Gastroesophageal sphincter (tissue), 4 donors: Measurements from ENCODE around the gene HLCS. TPM values are rescaled to one million over a fixed set of nuclear protein-coding genes. Genes with fewer than 3 reads are reported as not detected.

Experiments used
- ATAC-seq: fragments of 150-250 bp; one replicate; pipeline ENCODE4 v1.9.1; 2016; ENCODE audit warnings: mild to moderate bottlenecking, moderate library complexity
- H3K27ac ChIP-seq, 4 donors: fragments of 200-600 bp; sonication (generic) in 3 of 4; 1 replicate in 3 of 4; 2 replicates in 1 of 4; pipeline ENCODE4 v1.5.1; 2016 to 2019
- H3K27me3 ChIP-seq: fragments of 200-600 bp; sonication (generic); one replicate; pipeline ENCODE4 v1.5.1; 2019
- H3K36me3 ChIP-seq, 2 donors: fragments of 200-600 bp; sonication (generic); one replicate each; pipeline ENCODE4 v1.5.1; 2019; ENCODE audit warnings: control low read depth in 1 of 2
- H3K4me1 ChIP-seq, 3 donors: fragments of 200-600 bp; sonication (generic); 1 replicate in 2 of 3; 2 replicates in 1 of 3; pipeline ENCODE4 v1.5.1; 2016 to 2019; ENCODE audit warnings: control low read depth in 2 of 3
- H3K4me3 ChIP-seq, 2 donors: fragments of 200-600 bp; sonication (generic); one replicate each; pipeline ENCODE4 v1.5.1; 2019; ENCODE audit warnings: mild to moderate bottlenecking in 1 of 2, moderate library complexity in 1 of 2
- H3K9me3 ChIP-seq, 3 donors: fragments of 200-600 bp; sonication (generic); one replicate each; pipeline ENCODE4 v1.5.1; 2017 to 2019; ENCODE audit warnings: control low read depth in 2 of 3
- EP300 ChIP-seq: sonication (generic); formaldehyde crosslinking; IDR thresholded peaks from one replicate; pipeline ENCODE4 v1.6.1; 2017; ENCODE audit warnings: antibody characterized with exemption, mild to moderate bottlenecking
- POLR2A ChIP-seq, 2 donors: fragments of 450-650 bp; IDR thresholded peaks; one replicate each; pipeline ENCODE4 v1.6.1; 2017; ENCODE audit warnings: antibody characterized with exemption in 2 of 2, mild to moderate bottlenecking in 2 of 2, moderate library complexity in 1 of 2
- POLR2AphosphoS5 ChIP-seq: sonication (generic); formaldehyde crosslinking; IDR thresholded peaks from one replicate; pipeline ENCODE4 v1.6.1; 2017; ENCODE audit warnings: antibody characterized with exemption
- WGBS, 2 donors: methylation state at CpG; one replicate each; pipeline ENCODE4 v1.1.5; 2018; ENCODE audit warnings: low coverage in 1 of 2; 5-methylcytosine and 5-hydroxymethylcytosine counted together
- total RNA-seq, 4 donors: library from RNA; depleted of rRNA; stranded (reverse); fragments of >200 nt; gene quantifications; one replicate each; pipeline ENCODE4 v1.1.0, GENCODE V29; 2016
- TF ChIP-seq, protein P1 (sequence below), 4 experiments: fragments of 200-600 bp in 2 of 4; fragments of 450-650 bp in 2 of 4; sonication (generic) in 1 of 4; IDR thresholded peaks; one replicate each; pipeline ENCODE4 v1.5.1; 2017 to 2019; ENCODE audit warnings: antibody characterized with exemption in 4 of 4, mild to moderate bottlenecking in 2 of 4, moderate library complexity in 2 of 4

HLCS gene
- total RNA-seq, 4 donors from 2014 or later, result 14.4 to 33.3 (median 24.9) TPM

- ATAC-seq, result no peak
- 94% methylated on average over 7 of the region's 8 CpGs; no CpG with 5 or more reads in 1 of the 2 donors for WGBS, 2 donors
- no peak overlapping the region for H3K4me3 ChIP-seq
- no peak overlapping the region for H3K27ac ChIP-seq
- peaks cover 0 to 3% of the 10 kb centered on the region in 2 donors for H3K36me3 ChIP-seq
- H3K27me3 ChIP-seq, result no peaks in the 10 kb centered on the region
- TF ChIP-seq EP300 (no peak), POLR2A (IDR thresholded peaks at IDR 0.05) (no peak), POLR2AphosphoS5 (no peak)
- TF ChIP-seq, protein P1, sequence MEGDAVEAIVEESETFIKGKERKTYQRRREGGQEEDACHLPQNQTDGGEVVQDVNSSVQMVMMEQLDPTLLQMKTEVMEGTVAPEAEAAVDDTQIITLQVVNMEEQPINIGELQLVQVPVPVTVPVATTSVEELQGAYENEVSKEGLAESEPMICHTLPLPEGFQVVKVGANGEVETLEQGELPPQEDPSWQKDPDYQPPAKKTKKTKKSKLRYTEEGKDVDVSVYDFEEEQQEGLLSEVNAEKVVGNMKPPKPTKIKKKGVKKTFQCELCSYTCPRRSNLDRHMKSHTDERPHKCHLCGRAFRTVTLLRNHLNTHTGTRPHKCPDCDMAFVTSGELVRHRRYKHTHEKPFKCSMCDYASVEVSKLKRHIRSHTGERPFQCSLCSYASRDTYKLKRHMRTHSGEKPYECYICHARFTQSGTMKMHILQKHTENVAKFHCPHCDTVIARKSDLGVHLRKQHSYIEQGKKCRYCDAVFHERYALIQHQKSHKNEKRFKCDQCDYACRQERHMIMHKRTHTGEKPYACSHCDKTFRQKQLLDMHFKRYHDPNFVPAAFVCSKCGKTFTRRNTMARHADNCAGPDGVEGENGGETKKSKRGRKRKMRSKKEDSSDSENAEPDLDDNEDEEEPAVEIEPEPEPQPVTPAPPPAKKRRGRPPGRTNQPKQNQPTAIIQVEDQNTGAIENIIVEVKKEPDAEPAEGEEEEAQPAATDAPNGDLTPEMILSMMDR (IDR thresholded peaks at IDR 0.05), result no peak
- H3K4me1 ChIP-seq, result no peaks in the 10 kb centered on the region
- H3K9me3 ChIP-seq, result no peaks in the 10 kb centered on the region
Measured at GRCh38 chr21:36807422-36807928, 159.0 kb downstream of the HLCS start.

DNA sequence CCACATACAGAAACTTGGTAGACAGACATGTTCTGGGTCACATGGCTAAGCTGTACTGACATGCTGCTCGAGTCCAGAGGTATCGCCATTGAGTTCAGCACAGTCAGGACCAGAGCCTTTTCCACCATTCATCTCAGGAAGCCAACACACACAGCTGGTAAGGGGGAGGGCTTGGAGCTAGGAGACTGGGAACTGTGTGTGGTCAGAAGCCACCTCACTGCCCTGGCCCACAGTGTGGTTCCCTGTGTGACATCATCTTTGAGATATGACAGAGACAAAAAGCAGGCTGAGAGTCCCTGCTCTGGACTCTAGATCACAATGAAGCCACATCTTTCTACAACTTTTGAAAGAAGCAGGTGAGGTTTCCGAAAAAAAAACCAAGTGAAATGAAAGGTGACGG, 160.4 kb downstream of the HLCS start:
- WGBS, 2 donors, result 63 to 72% methylated on average over 2 to 3 of the region's 4 CpGs
- peaks cover 0 to 3% of the 10 kb centered on the region in 2 donors for H3K36me3 ChIP-seq
- H3K27ac ChIP-seq, result no peak overlapping the region
- ATAC-seq, result no peak
- H3K27me3 ChIP-seq, result no peaks in the 10 kb centered on the region
- TF ChIP-seq POLR2AphosphoS5 (no peak), EP300 (no peak), POLR2A (IDR thresholded peaks at IDR 0.05) (no peak)
- TF ChIP-seq, protein P1 (IDR thresholded peaks at IDR 0.05), result no peak
- no peaks in the 10 kb centered on the region for H3K4me1 ChIP-seq
- H3K9me3 ChIP-seq, result no peaks in the 10 kb centered on the region
- no peak overlapping the region for H3K4me3 ChIP-seq

- Histone ChIP-seq H3K36me3 (peaks cover 0 to 3% of the 10 kb centered on the region in 2 donors), H3K4me1 (no peaks in the 10 kb centered on the region), H3K9me3 (no peaks in the 10 kb centered on the region), H3K4me3 (no peak overlapping the region), H3K27me3 (no peaks in the 10 kb centered on the region), H3K27ac (no peak overlapping the region)
- ATAC-seq, result no peak
- 76 to 80% methylated on average over 1 to 6 of the region's 17 CpGs for WGBS, 2 donors
- no peak for TF ChIP-seq EP300
- peak; percentile 13 for TF ChIP-seq POLR2AphosphoS5
Measured at GRCh38 chr21:36804874-36805611, 161.4 kb downstream of the HLCS start.

- no peaks in the 10 kb centered on the region for H3K27me3 ChIP-seq
- no peak for ATAC-seq
- H3K4me3 ChIP-seq, result no peak overlapping the region
- peaks cover 0 to 3% of the 10 kb centered on the region in 2 donors for H3K36me3 ChIP-seq
- H3K27ac ChIP-seq, result no peak overlapping the region
- WGBS, 2 donors, result 97 to 100% methylated on average over 4 to 8 of the region's 13 CpGs
- peaks cover 0 to 2% (median 0%) of the 10 kb centered on the region in 3 donors for H3K9me3 ChIP-seq
- TF ChIP-seq POLR2A (IDR thresholded peaks at IDR 0.05) (no peak), POLR2AphosphoS5 (no peak), EP300 (no peak)
- TF ChIP-seq, protein P1 (IDR thresholded peaks at IDR 0.05), result no peak
- H3K4me1 ChIP-seq, result no peaks in the 10 kb centered on the region
Measured at GRCh38 chr21:36803816-36804439, 162.5 kb downstream of the HLCS start.

DNA sequence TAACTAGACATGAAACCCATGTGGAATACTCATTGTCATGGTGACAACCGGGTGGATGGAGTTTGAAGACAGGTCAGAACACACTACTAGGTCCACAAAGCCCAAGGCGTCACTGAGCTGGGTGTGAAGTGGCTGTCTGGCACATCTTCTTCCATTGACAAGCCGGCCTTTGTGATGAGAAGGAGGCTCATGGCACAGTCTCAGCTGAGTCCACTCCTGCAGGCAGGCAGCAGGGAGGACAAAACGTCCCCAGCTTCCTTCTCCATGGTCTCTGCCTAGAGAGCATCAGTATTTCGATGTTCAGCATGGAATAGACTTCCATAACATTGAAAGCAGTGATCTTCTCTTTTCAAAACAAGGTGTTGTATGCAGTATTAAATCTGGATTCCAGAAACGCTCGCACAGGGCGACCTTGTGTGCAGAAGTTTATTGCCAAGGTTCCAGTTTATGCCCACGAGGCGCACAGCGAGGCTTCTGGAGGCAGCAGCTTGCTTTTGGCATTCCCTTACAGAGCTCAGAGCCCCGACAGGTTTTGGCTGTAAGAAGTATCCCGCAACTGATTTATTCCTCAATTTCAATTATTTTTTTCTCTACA, 163.3 kb downstream of the HLCS start:
- TF ChIP-seq, protein P1 (IDR thresholded peaks at IDR 0.05), result no peak
- Histone ChIP-seq H3K27ac (no peak overlapping the region), H3K27me3 (no peaks in the 10 kb centered on the region), H3K9me3 (peaks cover 0 to 9% (median 0%) of the 10 kb centered on the region in 3 donors), H3K4me1 (no peaks in the 10 kb centered on the region), H3K36me3 (peaks cover 0 to 3% of the 10 kb centered on the region in 2 donors), H3K4me3 (no peak overlapping the region)
- WGBS, 2 donors, result 89 to 91% methylated on average over 3 to 6 of the region's 13 CpGs
- ATAC-seq, result no peak
